Stimulated activated CD4-positive, alpha-beta T cell treated with anti-CD3 and anti-CD28 coated beads, Interleukin-15, amount 100 ng/mL, for 48 hours (primary cell): ENCODE results near the gene PPT1.

ENCODE experiments used
- DNase-seq, 2 donors: peaks; one replicate each; pipeline ENCODE4 v3.0.0-alpha.2; 2020; ENCODE audit warnings: low read depth in 2 of 2

Gene PPT1

DNA sequence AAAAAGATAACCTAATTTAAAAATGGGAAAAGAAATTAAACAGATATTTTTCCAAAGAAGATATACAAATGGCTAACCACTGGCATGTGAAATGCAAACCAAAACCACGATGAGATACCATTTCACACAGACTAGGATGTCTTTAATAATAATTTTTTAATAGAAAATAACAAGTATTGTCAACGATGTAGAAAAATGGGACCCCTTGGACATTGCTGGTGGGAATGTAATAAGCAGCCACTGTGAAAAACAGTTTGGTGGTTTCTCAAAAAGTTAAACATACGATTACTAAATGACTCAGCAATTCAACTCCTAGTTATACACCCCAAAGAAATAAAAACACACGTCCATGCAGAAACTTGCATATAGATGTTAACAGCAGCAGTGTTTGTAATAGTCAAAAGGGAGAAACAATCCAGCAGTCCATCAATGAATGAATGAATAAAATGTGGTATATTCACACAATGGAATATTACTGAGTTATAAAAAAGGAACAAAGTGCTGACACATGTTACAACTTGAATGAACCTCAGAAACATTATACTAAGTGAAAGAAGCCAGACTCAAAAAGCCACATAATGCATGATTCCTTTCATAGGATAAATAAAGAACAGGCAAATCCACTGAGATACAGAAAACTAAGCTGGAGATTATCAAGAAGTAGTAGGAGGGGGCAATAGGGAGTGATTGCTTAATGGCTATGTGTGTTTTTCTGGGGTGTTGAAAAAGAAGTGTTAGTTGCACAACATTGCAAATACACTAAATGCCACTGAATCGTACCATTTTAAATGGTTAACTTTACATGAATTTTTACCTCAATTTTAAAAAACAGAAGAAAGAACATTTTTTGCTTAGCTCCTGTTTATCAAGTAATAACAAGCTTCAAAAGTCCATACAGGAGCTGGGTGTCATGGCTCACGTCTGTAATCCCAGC lies 4.1 kb downstream of the PPT1 start:
- no peak for DNase-seq

DNA sequence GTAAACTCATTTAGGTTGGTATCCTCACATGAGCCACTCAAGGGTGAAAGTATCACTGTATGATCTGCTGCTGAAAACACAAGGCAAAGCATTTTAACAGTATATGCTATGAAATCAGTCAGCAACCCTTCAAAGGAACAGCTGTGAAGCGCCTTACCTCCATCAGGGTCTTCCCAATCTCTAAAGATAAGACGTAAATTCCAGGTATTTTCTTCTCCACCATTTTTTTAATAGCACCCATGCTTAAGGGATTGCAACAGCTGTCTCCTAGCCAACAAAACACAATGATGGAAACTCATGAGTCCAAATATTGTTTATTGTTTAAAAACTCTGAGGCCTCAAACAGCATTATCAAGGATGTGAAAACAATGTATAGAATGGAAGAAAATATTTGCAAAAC lies 4.8 kb downstream of the PPT1 start:
- no peak for DNase-seq

DNA sequence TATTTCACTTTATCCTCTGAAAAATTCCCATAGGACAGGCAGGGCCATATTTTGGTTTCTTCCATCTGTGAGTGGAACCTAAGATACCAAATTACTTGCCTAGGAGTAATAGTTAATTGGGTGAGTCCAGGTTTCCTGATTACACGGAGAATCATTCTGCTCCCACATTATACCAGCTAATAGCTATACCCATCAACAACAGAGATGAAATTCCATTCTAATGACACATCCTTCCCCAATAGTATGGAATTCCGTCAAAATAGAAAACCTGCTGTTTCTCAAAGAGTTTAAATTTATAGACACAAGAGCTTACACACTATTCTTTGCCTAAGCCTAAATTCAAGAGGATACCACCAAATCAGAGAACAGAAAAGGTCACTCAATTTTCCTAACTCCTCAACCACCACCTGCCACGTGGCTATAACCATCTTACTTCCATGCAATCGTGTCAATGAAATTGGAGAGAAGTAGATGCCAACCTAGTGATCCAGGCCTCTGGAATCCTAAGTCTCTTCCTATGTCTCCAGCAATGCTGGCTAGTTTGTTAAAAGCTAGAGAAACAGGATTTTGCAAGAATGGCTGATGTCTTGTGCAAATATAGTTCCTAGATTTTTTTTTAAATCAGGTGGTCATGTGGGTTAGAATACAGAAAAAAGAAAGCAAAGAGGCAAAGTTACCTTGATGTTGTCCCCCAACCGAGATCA lies 6.2 kb downstream of the PPT1 start:
- no peak for DNase-seq

DNA sequence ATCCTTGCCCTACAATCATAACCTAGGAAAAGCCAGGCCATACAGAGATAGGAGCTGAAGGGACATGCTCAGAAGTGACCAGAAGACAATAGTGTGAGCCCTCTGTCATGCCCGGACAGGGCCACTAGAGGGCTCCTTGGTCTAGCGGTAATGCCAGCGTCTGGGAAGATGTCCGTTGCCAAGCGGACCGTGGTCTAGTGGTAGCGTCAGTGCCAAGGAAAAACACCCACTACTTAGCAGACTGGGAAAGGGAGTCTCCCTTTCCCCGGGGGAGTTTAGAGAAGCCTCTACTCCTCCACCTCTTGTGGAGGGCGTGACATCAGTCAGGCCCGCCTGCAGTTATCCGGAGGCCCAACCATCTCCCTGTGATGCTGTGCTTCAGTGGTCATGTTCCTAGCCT lies 12.3 kb downstream of the PPT1 start:
- peak in 1 of 2 donors; percentile 9 for DNase-seq

DNA sequence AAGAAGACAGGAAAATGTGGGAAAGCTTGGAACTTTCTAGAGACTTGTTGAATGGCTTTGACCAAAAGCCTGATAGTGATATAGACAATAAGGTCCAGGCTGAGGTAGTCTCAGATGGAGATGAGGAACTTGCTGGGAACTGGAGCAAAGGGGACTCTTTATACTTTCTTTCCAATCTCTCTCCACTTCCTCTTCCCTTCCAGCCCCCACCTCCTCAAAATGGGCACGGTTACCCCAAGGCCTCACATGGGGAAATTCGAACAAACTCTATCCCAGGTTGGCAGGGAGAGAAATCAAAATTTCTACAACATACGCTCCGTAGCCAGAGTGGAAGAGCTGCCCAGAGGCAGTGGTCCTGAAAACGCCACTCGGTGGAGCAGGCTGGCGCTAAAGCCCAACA lies 15.2 kb downstream of the PPT1 start:
- no peak for DNase-seq

DNA sequence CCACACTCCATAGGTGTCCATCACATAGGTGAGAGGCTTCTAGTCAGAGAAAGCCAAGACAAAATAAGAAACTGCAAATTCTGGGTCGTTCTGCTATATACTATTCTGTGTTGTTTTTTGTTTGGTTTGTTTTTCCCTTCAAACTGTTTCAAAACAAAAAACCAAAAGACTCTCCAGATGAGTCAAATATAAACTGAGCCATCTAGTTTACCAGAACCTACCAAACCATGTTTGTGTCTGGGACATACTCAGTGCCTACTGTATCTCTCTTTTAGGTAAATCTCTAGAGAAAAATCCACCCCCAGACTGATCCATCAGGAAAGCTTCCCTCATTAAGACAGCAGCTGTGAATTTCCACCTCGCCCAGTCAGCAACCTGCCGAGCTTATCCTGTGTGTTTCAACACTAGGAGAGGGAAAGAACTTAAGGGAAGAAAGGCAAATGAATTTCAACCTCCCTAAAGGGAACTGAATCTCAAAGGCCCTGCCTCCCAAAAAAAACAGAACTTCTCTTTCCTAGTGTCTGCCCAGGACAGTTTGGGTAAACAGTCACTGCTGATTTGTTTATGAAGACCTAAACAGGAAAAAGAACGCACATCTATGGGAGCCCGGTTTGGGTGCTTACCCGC lies 17.2 kb downstream of the PPT1 start:
- no peak for DNase-seq

DNA sequence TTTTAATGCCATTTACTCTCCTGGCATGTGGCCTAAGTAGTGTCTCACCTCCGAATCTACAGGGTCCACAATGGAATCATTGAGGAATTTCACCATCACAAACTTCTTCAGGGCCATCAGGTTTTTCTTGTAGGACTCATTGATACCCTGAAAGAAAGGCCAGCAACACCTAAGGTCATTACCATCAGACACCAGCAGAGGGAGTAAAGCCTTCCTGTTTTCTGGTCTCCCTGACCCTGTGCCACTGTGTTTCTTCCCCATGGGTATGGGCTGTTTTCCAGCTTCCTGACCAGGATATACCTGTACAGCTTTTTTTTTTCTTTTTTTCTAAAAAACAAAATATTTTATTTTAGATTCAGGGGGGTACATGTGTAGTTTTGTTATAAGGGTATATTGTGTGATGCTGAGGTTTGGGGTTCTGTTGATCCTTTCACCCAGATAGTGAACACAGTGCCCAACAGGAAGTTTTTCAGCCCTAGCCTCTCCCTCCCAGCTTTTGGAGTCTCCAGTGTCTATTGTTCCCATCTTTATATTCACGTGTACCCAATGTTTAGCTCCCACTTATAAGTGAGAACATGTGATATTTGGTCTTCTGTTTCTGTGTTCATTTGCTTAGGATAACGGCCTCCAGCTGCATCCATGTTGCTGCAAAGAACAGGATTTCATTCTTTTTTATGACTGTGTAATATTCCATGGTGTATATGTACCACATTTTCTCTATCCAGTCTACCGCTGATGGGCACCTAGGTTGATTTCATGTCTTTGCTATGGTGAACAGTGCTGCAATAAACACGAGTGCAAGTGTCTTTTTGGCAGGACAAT lies 18.3 kb downstream of the PPT1 start:
- peak; percentile 12 to 40 for DNase-seq

DNA sequence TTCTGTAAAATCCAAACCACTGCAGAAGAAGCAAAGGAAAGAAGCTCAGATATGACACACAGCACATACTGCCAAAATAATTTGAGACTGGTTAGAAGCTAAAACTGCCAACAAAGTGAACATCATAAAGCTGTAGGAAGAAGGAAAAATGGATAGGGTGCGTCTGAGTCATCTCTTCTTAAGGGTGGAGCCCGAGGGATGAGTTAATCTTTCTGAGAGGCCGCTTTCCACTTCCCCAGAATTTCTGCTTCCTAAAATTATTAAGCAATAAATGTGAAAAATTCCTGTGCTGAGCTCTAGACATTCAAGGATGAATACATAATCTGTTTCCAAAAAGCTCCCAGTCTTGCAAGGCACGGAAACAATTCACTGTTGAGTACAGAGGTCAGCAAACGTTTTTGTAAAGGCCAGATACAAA lies 20.1 kb downstream of the PPT1 start:
- DNase-seq = no peak

DNA sequence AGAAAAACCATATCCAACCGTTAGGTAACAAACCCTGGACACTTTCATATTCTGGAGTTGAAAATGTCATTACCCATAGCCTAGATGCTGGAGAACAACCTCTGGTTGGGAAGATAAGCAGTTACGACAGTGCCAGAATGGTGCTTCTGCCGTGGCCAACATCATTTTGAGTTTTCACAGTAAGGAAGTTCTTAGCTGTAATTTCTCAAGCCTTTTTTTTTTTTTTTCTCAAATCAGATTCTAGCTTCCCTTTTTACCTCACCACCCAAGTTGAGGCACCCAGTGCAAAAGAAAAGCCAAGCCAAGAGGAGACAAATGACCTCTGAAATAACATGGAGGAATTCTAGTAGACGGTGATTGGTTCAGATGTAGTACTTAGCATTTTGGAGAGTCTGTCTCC lies 21.8 kb downstream of the PPT1 start:
- DNase-seq = no peak

DNA sequence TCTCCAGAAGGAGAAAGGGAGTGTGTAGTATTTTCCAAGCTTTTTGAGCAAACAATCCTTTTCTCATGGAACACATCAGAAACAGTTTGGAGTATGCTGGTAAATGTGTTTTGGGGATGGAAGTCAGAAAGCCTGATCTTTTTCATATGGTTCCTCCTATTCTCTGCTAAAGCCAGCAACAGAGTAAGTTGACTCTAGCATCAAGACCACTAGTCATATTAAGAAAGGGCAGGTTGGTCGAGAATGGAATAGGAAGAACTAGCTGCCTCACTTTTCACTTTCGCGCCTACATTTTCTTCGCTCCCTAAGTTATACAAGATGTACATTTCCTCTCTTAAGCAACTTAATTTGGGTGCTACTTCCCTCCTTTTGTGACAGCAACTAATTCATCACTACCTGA lies 24.0 kb downstream of the PPT1 start:
- no peak for DNase-seq

DNA sequence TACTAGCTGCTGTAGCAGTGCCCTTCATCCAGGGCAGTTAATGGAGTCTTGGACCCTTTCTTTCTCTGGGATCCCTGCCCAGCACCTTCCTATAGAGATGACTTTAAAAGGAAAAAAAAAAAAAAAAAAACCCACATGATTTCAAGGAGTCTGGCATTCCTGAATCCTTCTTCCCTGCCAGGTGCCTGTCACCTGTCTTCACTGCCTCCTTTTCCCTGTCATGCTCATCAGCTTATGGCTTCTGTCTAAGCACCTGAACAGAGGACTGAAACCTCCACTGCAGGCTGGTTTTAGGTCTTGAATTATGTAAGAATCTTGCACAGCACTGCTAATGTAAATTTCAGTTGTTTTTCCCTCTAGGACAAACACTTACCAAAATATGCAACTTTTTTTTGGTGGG lies 24.9 kb downstream of the PPT1 start:
- no peak for DNase-seq

DNA sequence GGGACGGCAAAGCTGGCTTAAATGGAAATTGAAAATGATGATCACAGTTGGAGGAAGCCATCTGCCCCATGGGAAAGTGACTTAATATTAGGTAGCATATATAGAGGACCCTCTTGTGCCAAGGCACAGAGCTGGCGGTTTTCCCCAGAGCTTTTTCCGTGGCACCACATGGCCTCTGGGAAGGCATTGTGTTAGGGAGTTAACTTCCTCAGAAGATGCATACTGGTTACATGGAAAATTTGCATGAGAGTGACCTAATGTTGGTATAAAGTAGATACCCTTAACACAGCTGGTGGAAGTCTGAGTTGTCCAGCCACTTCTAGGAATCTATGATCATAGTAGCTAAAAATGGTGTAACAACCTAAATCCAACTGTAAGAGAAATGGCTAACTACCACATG lies 29.2 kb downstream of the PPT1 start:
- no peak for DNase-seq

DNA sequence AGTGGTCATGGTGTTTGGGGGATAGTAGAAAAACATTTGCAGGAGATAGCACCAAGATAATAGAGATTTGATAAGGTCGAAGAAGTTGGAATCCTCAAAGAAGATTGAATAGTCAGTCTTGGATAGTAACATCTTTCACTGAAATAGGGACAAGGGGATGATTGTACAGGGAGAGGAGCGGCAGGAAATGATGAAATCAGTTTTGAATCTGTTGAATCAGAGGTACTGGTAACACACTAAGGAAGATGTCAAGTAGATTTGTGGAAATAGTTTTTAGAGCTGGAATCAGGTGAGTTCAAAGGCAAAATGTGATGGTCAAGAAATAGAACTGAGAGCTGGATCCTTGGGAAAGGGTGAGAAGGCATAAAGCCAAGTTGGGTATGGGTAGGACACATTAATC lies 30.0 kb downstream of the PPT1 start:
- no peak for DNase-seq

DNA sequence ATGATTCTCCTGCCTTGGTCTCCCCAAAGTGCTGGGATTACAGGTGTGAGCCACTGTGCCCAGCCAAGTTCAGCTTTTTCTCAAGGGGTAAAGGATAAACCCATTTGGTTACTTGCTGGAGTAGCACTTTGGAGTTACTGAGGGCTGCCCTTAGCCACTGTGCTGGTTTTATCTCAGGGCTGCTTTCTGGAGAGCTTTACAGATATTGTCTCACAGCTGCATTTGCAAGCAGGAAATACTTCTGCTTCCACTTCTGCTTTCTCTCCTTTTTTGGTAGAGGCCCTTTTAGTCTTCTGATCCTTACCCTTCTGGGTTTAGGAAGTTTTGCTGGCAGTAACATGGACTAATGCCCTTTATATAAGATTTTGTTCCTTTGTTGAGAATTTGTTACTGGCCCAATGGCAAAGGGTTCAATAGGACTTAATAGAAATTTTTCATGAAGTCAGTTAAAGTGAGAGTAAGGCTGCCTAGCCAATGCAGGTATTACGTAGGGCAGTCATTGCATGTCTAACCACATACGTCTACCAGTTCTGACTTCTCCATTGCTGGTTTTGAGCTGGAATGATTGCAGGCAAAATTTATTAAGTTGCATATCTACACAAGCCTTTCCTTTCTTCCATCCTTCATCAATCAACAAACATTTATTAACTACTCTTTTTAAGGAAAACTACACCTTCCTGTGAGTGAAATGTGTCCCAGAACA lies 32.1 kb downstream of the PPT1 start:
- DNase-seq = no peak

DNA sequence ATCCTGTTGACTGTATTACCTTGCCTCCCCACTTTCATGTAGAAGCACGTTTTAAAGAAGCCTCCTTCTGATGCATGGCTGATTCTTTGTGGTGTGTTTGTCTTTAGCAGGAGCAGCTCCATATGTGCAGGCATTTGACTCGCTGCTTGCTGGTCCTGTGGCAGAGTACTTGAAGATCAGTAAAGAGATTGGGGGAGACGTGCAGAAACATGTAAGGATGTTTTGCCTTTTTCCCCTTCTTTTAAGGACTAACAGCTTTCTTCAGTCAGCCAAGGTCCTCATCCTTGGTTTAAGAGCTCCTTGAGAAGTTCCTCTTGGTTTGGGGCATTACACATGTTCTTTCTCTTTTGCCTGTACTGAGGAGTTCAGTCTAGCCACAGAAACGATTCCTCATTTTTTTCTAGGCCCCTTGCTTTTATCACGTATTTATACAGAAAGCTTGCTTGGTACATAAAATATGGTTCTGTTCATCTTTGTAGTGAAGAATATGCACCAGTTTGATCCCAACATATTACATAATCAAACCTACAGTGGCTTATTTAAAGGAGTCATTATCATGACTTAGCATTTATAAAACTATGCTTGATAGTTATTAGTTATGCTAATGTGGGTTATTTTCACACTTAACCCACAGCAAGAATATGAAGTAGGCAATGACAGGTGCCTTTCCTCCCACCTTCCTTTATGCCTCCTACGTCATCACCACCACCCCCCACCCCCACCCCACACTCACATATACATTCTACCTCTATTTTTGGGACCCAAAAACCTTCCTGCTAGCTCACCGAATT lies 36.9 kb downstream of the PPT1 start:
- no peak for DNase-seq

DNA sequence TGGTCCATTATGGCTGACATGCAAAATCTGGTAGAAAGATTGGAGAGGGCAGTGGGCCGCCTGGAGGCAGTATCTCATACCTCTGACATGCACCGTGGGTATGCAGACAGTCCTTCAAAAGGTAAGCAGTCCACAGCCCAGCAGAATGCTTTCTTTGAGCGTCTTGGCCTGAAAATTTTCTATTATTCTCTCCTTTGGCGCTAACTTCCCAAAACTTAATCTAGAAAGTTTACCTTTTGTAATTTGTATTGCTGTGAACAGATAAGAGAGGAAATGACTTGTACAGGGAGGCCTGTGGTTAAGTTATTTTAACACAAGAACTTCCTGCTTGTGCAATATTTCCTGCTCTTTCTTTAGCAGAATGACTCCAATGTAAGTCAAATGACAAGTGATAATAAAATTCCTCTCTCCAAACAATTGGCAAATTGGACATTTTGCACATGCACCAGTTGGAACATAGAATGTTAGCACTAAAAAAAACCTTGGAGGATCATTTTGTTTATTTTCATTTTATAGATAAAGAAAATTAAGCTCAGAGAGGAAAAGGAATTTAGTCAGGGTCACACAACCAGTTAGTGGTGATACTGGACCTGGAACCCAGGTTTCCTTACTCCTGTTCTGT lies 37.6 kb downstream of the PPT1 start:
- no peak for DNase-seq

DNA sequence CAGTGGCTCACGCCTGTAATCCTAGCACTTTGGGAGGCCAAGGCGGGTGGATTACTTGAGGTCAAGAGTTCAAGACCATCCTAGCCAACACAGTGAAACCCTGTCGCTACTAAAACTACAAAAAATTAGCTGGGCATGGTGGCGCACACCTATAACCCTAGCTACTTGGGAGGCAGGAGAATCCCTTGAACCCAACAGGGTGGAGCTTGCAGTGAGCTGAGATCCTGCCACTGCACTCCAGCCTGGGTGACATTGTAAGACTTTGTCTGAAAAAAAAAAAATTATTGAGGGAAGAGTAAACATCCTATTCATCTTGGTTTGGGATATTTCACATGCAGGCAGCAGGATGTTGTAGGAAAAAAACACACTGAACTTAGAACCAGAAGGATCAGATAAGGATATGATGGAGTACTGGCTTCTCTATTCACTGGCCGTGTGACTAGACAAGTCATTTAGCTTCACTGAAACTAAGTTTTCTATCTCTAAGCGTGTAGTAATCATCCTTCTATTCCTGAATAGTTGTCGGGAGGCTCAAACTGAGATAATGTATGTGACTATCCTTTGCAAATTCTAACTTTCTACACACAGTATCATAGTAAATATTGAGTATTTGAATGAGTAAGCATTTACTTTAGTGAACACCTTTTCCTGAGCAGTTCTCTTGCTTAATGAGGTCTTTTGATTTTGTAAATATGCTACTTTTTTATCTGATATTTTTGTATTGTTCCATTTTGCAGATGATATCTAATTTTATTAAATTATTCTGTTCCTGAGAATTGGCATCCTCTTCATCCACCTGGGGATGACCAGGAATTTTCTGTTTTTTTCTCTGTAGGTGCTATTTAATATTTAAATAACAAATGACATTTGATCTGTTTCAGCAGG lies 38.4 kb downstream of the PPT1 start:
- no peak for DNase-seq

DNA sequence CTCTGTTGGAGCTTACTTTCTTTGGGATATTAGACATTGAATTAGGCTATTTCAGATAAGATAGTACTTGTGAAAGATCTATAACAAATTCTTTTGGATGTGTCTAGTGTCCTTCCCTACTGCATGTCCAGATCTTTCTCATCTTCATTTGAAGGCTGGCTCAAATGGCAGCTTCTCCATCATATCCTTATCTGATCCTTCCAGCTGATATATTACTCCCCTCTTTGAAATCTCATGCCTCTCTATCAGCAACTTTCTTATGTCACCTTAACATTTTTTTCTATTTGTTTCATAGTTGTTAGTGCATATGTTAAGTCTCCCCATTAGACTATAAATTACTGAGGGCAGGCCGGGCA lies 39.0 kb downstream of the PPT1 start:
- no peak for DNase-seq
